Mesothelial cell of epicardium (in vitro differentiated cells): ENCODE results near the gene KCNT1. TPM values are rescaled to one million over a fixed set of nuclear protein-coding genes. Genes with fewer than 3 reads are reported as not detected.

Source experiments
- DNase-seq, 2 experiments: peaks; one replicate each; pipeline ENCODE4 v3.0.0; 2021; ENCODE audit warnings: low spot score in 2 of 2; ENCODE audit not compliant: unreplicated experiment in 2 of 2
- H3K27ac Mint-ChIP-seq: 2 replicates; pipeline ENCODE4 v1.8.0; 2021; ENCODE audit warnings: mixed read lengths
- H3K27me3 Mint-ChIP-seq: 2 replicates; pipeline ENCODE4 v1.8.0; 2021; ENCODE audit warnings: low read depth, mixed read lengths
- H3K36me3 Mint-ChIP-seq: 2 replicates; pipeline ENCODE4 v1.8.0; 2021; ENCODE audit warnings: mixed read lengths
- H3K4me1 Mint-ChIP-seq: 2 replicates; pipeline ENCODE4 v1.8.0; 2021; ENCODE audit warnings: mixed read lengths
- H3K4me3 Mint-ChIP-seq: 2 replicates; pipeline ENCODE4 v1.8.0; 2021; ENCODE audit warnings: mild to moderate bottlenecking, moderate library complexity, mixed read lengths
- H3K9me3 Mint-ChIP-seq: 2 replicates; pipeline ENCODE4 v1.8.0; 2021; ENCODE audit warnings: mixed read lengths
- total RNA-seq: library from RNA; stranded (reverse); gene quantifications from 3 replicates; pipeline ENCODE4 v1.2.1, GENCODE V29; 2021
- TF ChIP-seq, protein P1 (sequence below): fragments of 200-600 bp; sonication (generic); IDR thresholded peaks from one replicate; pipeline ENCODE4 v1.5.0; 2021; ENCODE audit warnings: antibody characterized with exemption; ENCODE audit not compliant: unreplicated experiment

The KCNT1 gene
- total RNA-seq, 1 donor from 2014 or later, result not detected

GRCh38 chr9:135761150-135761844, 59.3 kb downstream of the KCNT1 start:
- TF ChIP-seq, protein P1, sequence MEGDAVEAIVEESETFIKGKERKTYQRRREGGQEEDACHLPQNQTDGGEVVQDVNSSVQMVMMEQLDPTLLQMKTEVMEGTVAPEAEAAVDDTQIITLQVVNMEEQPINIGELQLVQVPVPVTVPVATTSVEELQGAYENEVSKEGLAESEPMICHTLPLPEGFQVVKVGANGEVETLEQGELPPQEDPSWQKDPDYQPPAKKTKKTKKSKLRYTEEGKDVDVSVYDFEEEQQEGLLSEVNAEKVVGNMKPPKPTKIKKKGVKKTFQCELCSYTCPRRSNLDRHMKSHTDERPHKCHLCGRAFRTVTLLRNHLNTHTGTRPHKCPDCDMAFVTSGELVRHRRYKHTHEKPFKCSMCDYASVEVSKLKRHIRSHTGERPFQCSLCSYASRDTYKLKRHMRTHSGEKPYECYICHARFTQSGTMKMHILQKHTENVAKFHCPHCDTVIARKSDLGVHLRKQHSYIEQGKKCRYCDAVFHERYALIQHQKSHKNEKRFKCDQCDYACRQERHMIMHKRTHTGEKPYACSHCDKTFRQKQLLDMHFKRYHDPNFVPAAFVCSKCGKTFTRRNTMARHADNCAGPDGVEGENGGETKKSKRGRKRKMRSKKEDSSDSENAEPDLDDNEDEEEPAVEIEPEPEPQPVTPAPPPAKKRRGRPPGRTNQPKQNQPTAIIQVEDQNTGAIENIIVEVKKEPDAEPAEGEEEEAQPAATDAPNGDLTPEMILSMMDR, result no peak
- Mint-ChIP-seq H3K4me3 (no peak overlapping the region), H3K36me3 (no peaks in the 10 kb centered on the region), H3K27me3 (peaks cover 2% of the 10 kb centered on the region), H3K4me1 (no peaks in the 10 kb centered on the region), H3K9me3 (no peaks in the 10 kb centered on the region), H3K27ac (no peak overlapping the region)
- no peak for DNase-seq

GRCh38 chr9:135761845-135762168, 59.8 kb downstream of the KCNT1 start:
- H3K4me3 Mint-ChIP-seq, result no peak overlapping the region
- DNase-seq, result no peak
- no peaks in the 10 kb centered on the region for H3K9me3 Mint-ChIP-seq
- H3K4me1 Mint-ChIP-seq, result no peaks in the 10 kb centered on the region
- H3K27ac Mint-ChIP-seq, result no peak overlapping the region
- peaks cover 2% of the 10 kb centered on the region for H3K27me3 Mint-ChIP-seq
- TF ChIP-seq, protein P1, result no peak
- no peaks in the 10 kb centered on the region for H3K36me3 Mint-ChIP-seq

- TF ChIP-seq, protein P1, result no peak
- no peaks in the 10 kb centered on the region for H3K9me3 Mint-ChIP-seq
- no peak overlapping the region for H3K4me3 Mint-ChIP-seq
- H3K27me3 Mint-ChIP-seq, result peaks cover 2% of the 10 kb centered on the region
- no peak overlapping the region for H3K27ac Mint-ChIP-seq
- no peak for DNase-seq
- no peaks in the 10 kb centered on the region for H3K4me1 Mint-ChIP-seq
- H3K36me3 Mint-ChIP-seq, result no peaks in the 10 kb centered on the region
Observed at GRCh38 chr9:135762921-135763320, 60.9 kb downstream of the KCNT1 start.

- DNase-seq, result no peak
- H3K27ac Mint-ChIP-seq, result no peak overlapping the region
- H3K4me3 Mint-ChIP-seq, result no peak overlapping the region
- no peaks in the 10 kb centered on the region for H3K36me3 Mint-ChIP-seq
- H3K4me1 Mint-ChIP-seq, result no peaks in the 10 kb centered on the region
- TF ChIP-seq, protein P1, result no peak
- H3K9me3 Mint-ChIP-seq, result no peaks in the 10 kb centered on the region
- H3K27me3 Mint-ChIP-seq, result peaks cover 2% of the 10 kb centered on the region
Observed at GRCh38 chr9:135763716-135764446, 61.9 kb downstream of the KCNT1 start.

DNA sequence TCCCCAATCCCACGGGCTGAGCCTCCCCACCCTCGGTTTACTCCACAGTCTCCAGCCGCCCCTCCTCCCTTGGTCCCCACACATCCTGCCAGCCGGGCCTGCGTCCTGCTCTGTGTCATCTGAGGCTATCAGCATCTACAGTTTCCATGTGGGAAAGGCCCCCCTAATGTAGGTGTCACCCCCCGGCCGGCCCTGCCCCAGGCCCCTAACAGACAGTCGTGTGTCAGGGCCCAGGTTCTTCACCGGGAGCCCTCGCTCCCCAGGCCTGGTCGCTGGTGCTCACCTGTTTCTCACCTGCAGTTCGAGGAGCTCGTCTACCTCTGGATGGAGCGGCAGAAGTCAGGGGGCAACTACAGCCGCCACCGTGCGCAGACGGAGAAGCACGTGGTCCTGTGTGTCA, 62.7 kb downstream of the KCNT1 start:
- H3K36me3 Mint-ChIP-seq, result no peaks in the 10 kb centered on the region
- no peaks in the 10 kb centered on the region for H3K4me1 Mint-ChIP-seq
- no peak overlapping the region for H3K4me3 Mint-ChIP-seq
- H3K27me3 Mint-ChIP-seq, result peaks cover 2% of the 10 kb centered on the region
- TF ChIP-seq, protein P1, result no peak
- no peak for DNase-seq
- H3K27ac Mint-ChIP-seq, result no peak overlapping the region
- H3K9me3 Mint-ChIP-seq, result no peaks in the 10 kb centered on the region
